GM12878 (cell line): Measurements from ENCODE around the gene ARSI. TPM values are rescaled to one million over a fixed set of nuclear protein-coding genes. Genes with fewer than 3 reads are reported as not detected.

Experiments
- ATAC-seq: fragments of 200-7000 bp; cut with Tn5 transposase; 3 replicates; pipeline ENCODE4 v1.9.1; 2020; ENCODE audit warnings: mild to moderate bottlenecking, moderate library complexity
- BruUV-seq: library from RNA; stranded (reverse); fragments of 400-500 nt; replicated peaks from 2 replicates; lab custom pipeline; 2021; lab: Mats Ljungman, UMichigan
- CTCF ChIA-PET: fragments of 300-600 bp; sonication (Branson Sonifier 250); formaldehyde crosslinking; extraction: SDS; loops from one replicate; lab custom pipeline; 2021; ENCODE audit warnings: inconsistent platforms; lab: Yijun Ruan, JAX
- POLR2A ChIA-PET: fragments of 350-600 bp; formaldehyde crosslinking; extraction: SDS; loops from one replicate; lab custom pipeline; 2021; ENCODE audit warnings: inconsistent platforms; lab: Charles Lee
- RAD21 ChIA-PET: fragments of 300-600 bp; sonication (Branson Sonifier 250); formaldehyde crosslinking; loops from one replicate; lab custom pipeline; 2023; ENCODE audit warnings: antibody characterized with exemption; ENCODE audit not compliant: unreplicated experiment; lab: Charles Lee
- SMC1A ChIA-PET: fragments of 300-600 bp; sonication (Branson Sonifier 250); formaldehyde crosslinking; loops from one replicate; lab custom pipeline; 2023; ENCODE audit not compliant: unreplicated experiment, uncharacterized antibody; lab: Charles Lee
- DNase-seq: peaks from one replicate; pipeline ENCODE4 v3.0.0-alpha.2; 2011; ENCODE audit warnings: low read depth, low spot score
- FAIRE-seq: peaks from 3 replicates; lab custom pipeline; 2011; peaks lifted over from hg19 to GRCh38; lab: Jason Lieb, UNC
- H2AFZ ChIP-seq: 2 replicates; pipeline ENCODE4 v1.6.0; 2011; ENCODE audit warnings: low read depth, low read length, control low read depth; ENCODE audit not compliant: control insufficient read depth
- H3K27ac ChIP-seq: 2 replicates; pipeline ENCODE4 v1.5.1; 2011; ENCODE audit warnings: control low read depth; ENCODE audit not compliant: control insufficient read depth, insufficient read depth
- H3K27me3 ChIP-seq, 2 experiments: replicated peaks in 1 of 2; 2 replicates each; pipeline versions ENCODE4 v1.6.0 to v1.6.1; 2011; ENCODE audit warnings: low read length in 1 of 2; ENCODE audit not compliant: control insufficient read depth in 2 of 2, insufficient read depth in 2 of 2
- H3K36me3 ChIP-seq, 2 experiments: 2 replicates each; pipeline ENCODE4 v1.5.1; 2011; ENCODE audit warnings: low read length in 1 of 2; ENCODE audit not compliant: control insufficient read depth in 2 of 2, insufficient read depth in 2 of 2
- H3K4me1 ChIP-seq: 2 replicates; pipeline ENCODE4 v1.6.1; 2011; ENCODE audit warnings: mild to moderate bottlenecking, low read length, moderate library complexity, mixed read lengths; ENCODE audit not compliant: control insufficient read depth, insufficient read depth
- H3K4me2 ChIP-seq: 2 replicates; pipeline ENCODE4 v1.6.0; 2011; ENCODE audit warnings: control low read depth; ENCODE audit not compliant: control insufficient read depth, insufficient read depth
- H3K4me3 ChIP-seq: fragments of 200-600 bp; sonication (generic); 2 replicates; pipeline ENCODE4 v1.5.1; 2016
- H3K79me2 ChIP-seq: 2 replicates; pipeline ENCODE4 v1.6.0; 2011; ENCODE audit warnings: low read length; ENCODE audit not compliant: control insufficient read depth, insufficient read depth
- H3K9ac ChIP-seq: 2 replicates; pipeline ENCODE4 v1.8.0; 2011; ENCODE audit warnings: low read length, control low read depth, mixed read lengths; ENCODE audit not compliant: control insufficient read depth, insufficient read depth
- H3K9me3 ChIP-seq: replicated peaks from 3 replicates; pipeline ENCODE4 v1.5.1; 2011; ENCODE audit warnings: mild to moderate bottlenecking, low read length; ENCODE audit not compliant: control insufficient read depth, insufficient read depth
- H4K20me1 ChIP-seq: 2 replicates; pipeline ENCODE4 v1.6.0; 2011; ENCODE audit not compliant: control insufficient read depth, insufficient read depth
- GATAD2B ChIP-seq: fragments of 450-650 bp; conservative IDR thresholded peaks from 2 replicates; pipeline ENCODE4 v1.6.1; 2017; ENCODE audit warnings: low read depth, mild to moderate bottlenecking, moderate library complexity
- MLLT1 ChIP-seq: fragments of 450-650 bp; IDR thresholded peaks from 2 replicates; pipeline ENCODE4 v1.6.1; 2016; ENCODE audit warnings: mild to moderate bottlenecking
- MTA2 ChIP-seq: fragments of 450-650 bp; IDR thresholded peaks from 2 replicates; pipeline ENCODE4 v1.6.1; 2016; ENCODE audit warnings: low read depth, mild to moderate bottlenecking, moderate library complexity
- NR2C1 ChIP-seq: fragments of 450-650 bp; IDR thresholded peaks from 2 replicates; pipeline ENCODE4 v1.6.1; 2017; ENCODE audit warnings: antibody characterized with exemption, mild to moderate bottlenecking, moderate library complexity
- NR2F1 ChIP-seq: fragments of 450-650 bp; conservative IDR thresholded peaks from 2 replicates; pipeline ENCODE4 v1.6.1; 2017; ENCODE audit warnings: mild to moderate bottlenecking
- PAX8 ChIP-seq: fragments of 450-650 bp; IDR thresholded peaks from 2 replicates; pipeline ENCODE4 v1.6.1; 2017; ENCODE audit warnings: mild to moderate bottlenecking, moderate library complexity
- TARDBP ChIP-seq: IDR thresholded peaks from 2 replicates; pipeline ENCODE4 v1.6.1; 2016; ENCODE audit warnings: borderline replicate concordance
- WRNIP1 ChIP-seq: IDR thresholded peaks from 2 replicates; pipeline ENCODE4 v1.6.1; 2011; ENCODE audit warnings: low read depth, low read length, improper control_type of control experiment, borderline replicate concordance
- ZBTB33 ChIP-seq: fragments of 450-650 bp; IDR thresholded peaks from 2 replicates; pipeline ENCODE4 v1.6.1; 2017; ENCODE audit warnings: mild to moderate bottlenecking
- WGBS: methylation state at CpG from one replicate; pipeline ENCODE4 v1.1.6; 2016; ENCODE audit warnings: low lambda C conversion rate; ENCODE audit not compliant: insufficient replicate concordance, insufficient coverage; ENCODE audit errors: missing lambda C conversion rate; 5-methylcytosine and 5-hydroxymethylcytosine counted together
- in situ Hi-C: fragments of 300-500 bp; cut with MboI; formaldehyde crosslinking; loops from 9 replicates; pipeline ENCODE4 v1.14.3; 2018; ENCODE audit warnings: mixed read lengths
- intact Hi-C: fragments of 100-400 bp; cut with micrococcal nuclease; formaldehyde crosslinking; loops from one replicate; pipeline ENCODE4 v1.14.2; 2022; ENCODE audit not compliant: unreplicated experiment
- polyA plus RNA-seq, 11 experiments: library from polyadenylated mRNA; depleted of rRNA in 4 of 11; unstranded in 6 of 11; stranded (reverse) in 5 of 11; fragments of >200 nt; fragmentation: Nextera tagmentation in 4 of 11; fragmentation: Illumina TruSeq in 1 of 11; extraction: Ambion mirVana in 4 of 11; extraction: Trizol in 1 of 11; gene quantifications; 1 replicate in 1 of 11; 2 replicates in 10 of 11; pipeline versions ENCODE4 v1.2.1 to v1.2.3, GENCODE V29; 2011 to 2016; ENCODE audit warnings: inconsistent platforms in 2 of 11, missing spikeins in 2 of 11, low read depth in 1 of 11
- total RNA-seq, 4 experiments: library from RNA; depleted of rRNA in 3 of 4; stranded (reverse); fragments of >200 nt in 3 of 4; fragmentation: Illumina TruSeq in 1 of 4; extraction: Trizol in 1 of 4; gene quantifications; 2 replicates each; pipeline versions ENCODE4 v1.2.1 to v1.2.3, GENCODE V29; 2013 to 2021
- TF ChIP-seq, protein P1 (sequence below): IDR thresholded peaks from 2 replicates; pipeline ENCODE4 v1.6.1; 2012; ENCODE audit warnings: low read depth, low read length, improper control_type of control experiment
- TF ChIP-seq, protein P2 (sequence below): IDR thresholded peaks from 2 replicates; pipeline ENCODE4 v1.6.1; 2011; ENCODE audit warnings: borderline replicate concordance, low read depth, mild to moderate bottlenecking, moderate library complexity, mixed read lengths, low read length; ENCODE audit not compliant: insufficient read depth; ENCODE audit errors: extremely low read length

Gene ARSI
- total and polyA plus RNA-seq, 10 of the 15 experiments (the other 5 are each of a cell fraction or from before 2014, with no cell fraction given), result not detected

DNA sequence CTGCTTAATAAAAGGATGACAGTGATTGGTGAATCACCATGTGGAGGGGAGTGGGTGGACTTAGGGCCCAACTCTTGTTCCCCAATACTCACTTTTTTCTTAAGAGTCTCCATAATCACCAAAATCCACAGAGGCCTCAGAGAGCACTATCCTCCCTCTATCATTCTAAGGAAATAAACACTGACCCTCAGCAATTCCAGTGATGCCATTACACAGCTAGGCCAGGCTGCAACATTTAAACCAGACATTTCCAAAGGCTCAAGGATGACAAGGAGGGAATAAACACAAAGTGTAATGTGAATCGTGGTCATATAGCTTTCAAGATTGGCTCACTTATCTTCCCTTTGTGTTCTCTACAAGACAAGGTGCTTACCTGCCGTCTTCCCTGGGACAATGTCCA, 2.4 kb upstream of the ARSI start (continued):
- TF ChIP-seq MTA2 (no peak), NR2C1 (no peak)
- TF ChIP-seq, all 136 proteins: peak for 0

- in situ Hi-C loops, result no loop called here
- no TSS peak for BruUV-seq
- CTCF ChIA-PET, result no interaction called here
- Histone ChIP-seq H3K4me3 (no peak overlapping the region), H3K79me2 (no peaks in the 10 kb centered on the region), H3K9ac (no peak overlapping the region), H3K9me3 (no peaks in the 10 kb centered on the region), H4K20me1 (no peaks in the 10 kb centered on the region; the same call in 1 of the 2 replicates), H3K27ac (no peak overlapping the region), H3K4me2 (no peak overlapping the region), H3K27me3 (peaks cover 0 to 7% of the 10 kb centered on the region in 2 experiments), H3K36me3 (no peaks in the 10 kb centered on the region), H3K4me1 (no peaks in the 10 kb centered on the region), H2AFZ (no peak overlapping the region)
- RAD21 ChIA-PET, result no interaction called here
- no peak for DNase-seq
- POLR2A ChIA-PET, result no interaction called here
- no peak for TF ChIP-seq MLLT1
- no peak for TF ChIP-seq ZBTB33
- TF ChIP-seq, protein P1, sequence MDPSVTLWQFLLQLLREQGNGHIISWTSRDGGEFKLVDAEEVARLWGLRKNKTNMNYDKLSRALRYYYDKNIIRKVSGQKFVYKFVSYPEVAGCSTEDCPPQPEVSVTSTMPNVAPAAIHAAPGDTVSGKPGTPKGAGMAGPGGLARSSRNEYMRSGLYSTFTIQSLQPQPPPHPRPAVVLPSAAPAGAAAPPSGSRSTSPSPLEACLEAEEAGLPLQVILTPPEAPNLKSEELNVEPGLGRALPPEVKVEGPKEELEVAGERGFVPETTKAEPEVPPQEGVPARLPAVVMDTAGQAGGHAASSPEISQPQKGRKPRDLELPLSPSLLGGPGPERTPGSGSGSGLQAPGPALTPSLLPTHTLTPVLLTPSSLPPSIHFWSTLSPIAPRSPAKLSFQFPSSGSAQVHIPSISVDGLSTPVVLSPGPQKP, result no peak
- no peak for TF ChIP-seq NR2F1
- no peak for TF ChIP-seq PAX8
- TF ChIP-seq, protein P2, sequence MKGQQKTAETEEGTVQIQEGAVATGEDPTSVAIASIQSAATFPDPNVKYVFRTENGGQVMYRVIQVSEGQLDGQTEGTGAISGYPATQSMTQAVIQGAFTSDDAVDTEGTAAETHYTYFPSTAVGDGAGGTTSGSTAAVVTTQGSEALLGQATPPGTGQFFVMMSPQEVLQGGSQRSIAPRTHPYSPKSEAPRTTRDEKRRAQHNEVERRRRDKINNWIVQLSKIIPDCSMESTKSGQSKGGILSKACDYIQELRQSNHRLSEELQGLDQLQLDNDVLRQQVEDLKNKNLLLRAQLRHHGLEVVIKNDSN, result no peak
- no peak for TF ChIP-seq WRNIP1
- no peak for TF ChIP-seq TARDBP
- no peak for TF ChIP-seq GATAD2B
- FAIRE-seq, result no peak
- intact Hi-C loops, result no loop called here
- SMC1A ChIA-PET, result no interaction called here
- ATAC-seq, result no peak
- 9% methylated on average over 4 of the region's 4 CpGs for WGBS
Measured at GRCh38 chr5:150304481-150305081, 1.9 kb upstream of the ARSI start.
